Activated gamma-delta T cell treated with anti-CD3 and anti-CD28 coated beads, Interleukin-2, amount 50 U/mL, for 16 hours (primary cell): ENCODE results near the gene ZNF26.
A peak's percentile ranks its signal among the peaks of the same experiment; 100 is the strongest.
"Not testable (repeated sequence)": the region's sequence is repeated elsewhere in the genome, so short reads cannot be mapped to it uniquely, and the experiment has no call there.

Experiments used
- DNase-seq: peaks from one replicate; pipeline ENCODE4 v3.0.0-alpha.2; 2020; ENCODE audit warnings: low read depth

Gene ZNF26, protein sequence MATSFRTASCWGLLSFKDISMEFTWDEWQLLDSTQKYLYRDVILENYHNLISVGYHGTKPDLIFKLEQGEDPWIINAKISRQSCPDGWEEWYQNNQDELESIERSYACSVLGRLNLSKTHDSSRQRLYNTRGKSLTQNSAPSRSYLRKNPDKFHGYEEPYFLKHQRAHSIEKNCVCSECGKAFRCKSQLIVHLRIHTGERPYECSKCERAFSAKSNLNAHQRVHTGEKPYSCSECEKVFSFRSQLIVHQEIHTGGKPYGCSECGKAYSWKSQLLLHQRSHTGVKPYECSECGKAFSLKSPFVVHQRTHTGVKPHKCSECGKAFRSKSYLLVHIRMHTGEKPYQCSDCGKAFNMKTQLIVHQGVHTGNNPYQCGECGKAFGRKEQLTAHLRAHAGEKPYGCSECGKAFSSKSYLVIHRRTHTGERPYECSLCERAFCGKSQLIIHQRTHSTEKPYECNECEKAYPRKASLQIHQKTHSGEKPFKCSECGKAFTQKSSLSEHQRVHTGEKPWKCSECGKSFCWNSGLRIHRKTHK

DNA sequence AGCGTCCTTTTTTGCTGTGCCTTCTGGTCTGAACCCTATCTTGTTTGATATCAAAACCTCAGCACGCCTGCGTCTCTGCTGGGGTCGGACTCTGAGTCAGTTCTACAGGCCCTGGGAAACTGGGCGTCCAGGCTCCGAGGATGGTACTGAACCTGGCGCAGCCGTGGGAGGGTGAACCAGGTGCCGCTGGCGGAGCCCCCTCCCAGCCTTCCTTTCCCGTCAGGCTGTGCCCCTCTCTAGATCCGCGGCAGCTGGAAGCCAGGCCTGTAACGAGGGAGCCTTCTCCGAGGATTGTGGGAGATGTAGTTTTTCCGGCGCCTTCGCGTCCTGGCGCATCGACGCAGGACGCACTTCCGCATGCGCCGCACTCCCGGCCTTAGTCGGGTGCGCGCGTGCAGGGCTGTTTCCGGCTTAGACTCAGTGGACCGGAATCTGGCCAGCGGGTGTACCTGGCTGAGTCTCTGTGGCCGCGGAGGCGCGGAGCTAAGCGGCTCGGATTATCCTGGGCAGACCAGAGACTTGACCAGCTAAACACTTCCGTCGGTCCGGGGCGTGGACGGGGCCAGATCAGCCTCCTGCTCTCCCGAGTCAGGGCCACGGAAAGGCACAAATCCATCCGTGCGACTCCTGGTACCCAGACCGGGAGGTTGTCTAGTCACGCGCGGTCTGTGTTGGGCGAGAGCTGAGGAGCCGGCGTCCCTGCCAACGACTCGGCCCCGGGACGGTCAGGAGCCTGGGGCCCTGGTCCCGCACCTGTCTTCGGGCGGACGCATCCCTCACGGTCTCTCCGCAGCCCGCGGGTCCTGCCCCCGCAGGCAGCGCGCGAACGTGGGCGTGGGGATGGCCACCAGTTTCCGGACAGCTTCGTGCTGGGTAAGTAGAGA, at the start of gene ZNF26:
Gene ZNF26 (plus strand): TSS at position 367 of the 884 bp plus-strand sequence. CDS start 474 bp downstream, at position 841.
- peak; percentile 78 for DNase-seq

DNA sequence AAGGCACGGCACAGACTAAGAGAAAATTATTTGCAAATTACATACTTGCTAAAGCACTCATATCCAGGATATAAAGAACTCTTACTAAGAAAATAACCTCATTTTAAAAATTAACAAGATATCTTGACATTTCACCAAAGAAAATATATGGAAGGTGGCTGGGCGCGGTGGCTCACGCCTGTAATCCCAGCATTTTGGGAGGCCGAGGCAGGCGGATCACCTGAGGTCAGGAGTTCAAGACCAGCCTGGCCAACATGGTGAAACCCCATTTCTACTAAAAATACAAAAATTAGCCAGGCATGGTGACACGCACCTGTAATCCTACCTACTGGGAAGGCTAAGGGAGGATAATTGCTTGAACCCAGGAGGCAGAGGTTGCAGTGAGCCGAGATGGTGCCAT, 49.2 kb upstream of the ZNF26 start:
- DNase-seq = not testable (repeated sequence)

DNA sequence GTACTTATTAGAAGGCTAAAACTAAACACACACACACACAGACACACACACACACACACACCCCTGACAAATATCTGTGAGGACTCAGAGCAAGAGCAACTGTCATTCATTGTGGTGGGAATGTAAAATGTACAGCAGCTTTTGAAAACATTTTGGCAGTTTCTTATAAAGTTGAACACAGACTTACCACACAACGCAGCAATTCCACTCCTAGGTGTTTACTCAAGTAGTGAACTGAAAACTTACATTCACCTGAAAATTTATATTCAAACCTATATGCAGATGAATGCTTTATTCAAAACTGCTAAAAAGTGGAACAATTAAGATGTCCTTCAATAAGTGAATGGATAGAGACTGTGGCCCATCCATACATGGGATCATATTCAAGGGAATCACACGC, 48.7 kb upstream of the ZNF26 start:
- DNase-seq = no peak

DNA sequence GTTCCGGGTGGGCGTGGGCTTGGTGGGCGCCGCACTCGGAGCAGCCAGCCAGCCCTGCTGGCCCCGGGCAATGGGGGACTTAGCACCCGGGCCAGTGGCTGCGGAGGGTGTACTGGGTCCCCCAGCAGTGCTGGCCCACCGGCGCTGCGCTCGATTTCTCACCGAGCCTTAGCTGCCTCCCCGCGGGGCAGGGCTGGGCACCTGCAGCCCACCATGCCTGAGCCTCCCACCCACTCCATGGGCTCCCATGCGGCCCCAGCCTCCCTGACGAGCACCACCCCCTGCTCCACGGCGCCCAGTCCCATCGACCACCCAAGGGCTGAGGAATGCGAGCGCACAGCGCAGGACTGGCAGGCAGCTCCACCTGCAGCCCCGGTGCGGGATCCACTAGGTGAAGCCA, 47.4 kb upstream of the ZNF26 start:
- DNase-seq = not testable (repeated sequence)

DNA sequence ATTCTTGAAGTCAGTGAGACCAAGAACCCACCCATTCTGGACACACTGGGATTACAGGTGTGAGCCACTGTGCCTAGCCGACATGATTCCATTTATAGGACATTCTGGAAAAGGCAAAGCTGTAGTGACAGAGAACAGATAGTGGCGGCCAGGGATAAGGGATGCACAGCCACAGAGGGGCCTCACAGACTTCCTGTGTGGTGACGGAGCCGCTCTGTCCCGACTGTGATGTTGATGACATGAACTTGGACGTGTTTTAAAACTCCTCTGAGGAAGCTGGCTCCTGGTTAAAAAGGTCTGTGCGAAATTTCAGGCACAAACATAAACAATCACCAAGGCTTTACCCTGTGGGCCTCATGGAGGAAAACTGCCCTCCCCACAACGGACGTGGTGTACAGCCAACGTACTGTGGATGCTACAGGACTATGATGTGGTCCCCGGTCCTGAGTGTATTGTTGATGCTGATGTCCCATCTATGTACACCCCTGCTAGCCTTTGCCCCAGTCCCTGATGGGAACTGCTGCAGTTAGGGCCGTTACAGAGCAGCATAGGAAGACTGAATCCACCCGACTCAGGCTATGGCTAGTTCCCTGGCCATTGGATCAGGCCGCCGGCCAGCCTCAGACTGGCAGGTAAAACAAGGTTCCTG, 46.0 kb upstream of the ZNF26 start:
- no peak for DNase-seq

DNA sequence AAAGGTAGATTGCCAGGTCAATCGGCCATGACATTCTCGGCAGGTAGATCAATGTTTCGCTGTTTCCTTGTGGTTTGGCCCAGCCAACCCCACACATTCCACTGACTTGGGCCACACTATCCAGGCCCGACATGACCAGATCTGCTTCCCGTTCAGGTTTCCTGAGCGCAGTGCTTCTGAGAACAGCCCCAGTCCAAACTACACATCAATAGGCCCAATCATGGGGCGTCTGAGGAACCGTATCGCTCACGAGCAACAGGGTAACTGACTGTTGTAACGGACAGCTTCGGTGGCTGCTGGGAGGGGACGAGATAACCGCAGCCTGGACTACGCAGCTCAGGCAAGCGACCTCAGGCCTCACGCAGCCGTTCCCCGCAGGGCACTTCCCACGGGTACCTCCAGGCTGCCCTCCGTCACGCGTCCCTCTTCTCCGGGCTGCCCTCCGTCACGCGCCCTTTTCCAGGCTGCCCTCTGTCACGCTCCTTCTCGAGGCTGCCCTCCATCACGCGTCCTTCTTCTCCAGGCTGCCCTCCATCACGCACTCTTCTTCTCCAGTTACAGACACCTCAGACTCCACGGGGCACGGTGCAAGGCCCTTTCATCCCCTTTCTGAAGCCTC, 44.7 kb upstream of the ZNF26 start:
- DNase-seq = no peak

DNA sequence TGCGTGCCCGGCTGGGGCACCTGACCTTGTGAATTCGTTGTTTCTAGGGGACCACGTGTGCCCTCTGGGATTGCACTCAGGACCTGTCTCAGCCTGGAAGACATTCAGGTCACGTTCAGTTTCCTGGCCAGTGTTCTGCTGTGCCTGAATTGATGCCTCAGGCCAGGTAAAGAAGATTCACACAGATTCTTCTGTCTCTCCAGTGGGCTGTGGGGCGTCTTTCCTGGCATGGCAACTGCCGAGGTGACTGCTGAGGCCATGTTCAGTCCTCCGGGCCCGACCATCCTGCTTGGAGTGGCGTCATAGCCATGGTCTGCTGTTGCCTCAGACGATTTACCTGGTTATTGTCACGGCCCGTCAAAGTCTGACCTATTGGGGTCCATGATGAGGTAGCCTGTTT, 43.6 kb upstream of the ZNF26 start:
- no peak for DNase-seq

DNA sequence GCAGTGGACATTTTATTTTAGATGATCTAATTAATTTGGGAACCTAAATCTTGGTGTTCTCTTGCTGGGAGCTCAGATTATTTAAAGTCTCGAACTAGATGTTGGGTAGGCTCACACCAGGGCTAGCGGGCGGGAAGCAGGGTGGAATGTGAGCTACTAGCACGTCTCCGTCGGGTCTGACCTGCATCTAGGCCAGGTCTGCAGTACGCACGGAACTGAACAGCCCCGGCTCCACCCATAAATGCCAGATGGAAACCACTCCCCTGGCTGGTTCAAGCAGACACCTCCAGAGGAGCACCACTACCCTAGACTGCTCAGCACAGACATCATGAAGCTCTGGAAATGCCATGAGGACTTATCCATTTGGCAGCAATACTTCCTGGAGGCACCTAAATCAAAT, 40.4 kb upstream of the ZNF26 start:
- DNase-seq = no peak

DNA sequence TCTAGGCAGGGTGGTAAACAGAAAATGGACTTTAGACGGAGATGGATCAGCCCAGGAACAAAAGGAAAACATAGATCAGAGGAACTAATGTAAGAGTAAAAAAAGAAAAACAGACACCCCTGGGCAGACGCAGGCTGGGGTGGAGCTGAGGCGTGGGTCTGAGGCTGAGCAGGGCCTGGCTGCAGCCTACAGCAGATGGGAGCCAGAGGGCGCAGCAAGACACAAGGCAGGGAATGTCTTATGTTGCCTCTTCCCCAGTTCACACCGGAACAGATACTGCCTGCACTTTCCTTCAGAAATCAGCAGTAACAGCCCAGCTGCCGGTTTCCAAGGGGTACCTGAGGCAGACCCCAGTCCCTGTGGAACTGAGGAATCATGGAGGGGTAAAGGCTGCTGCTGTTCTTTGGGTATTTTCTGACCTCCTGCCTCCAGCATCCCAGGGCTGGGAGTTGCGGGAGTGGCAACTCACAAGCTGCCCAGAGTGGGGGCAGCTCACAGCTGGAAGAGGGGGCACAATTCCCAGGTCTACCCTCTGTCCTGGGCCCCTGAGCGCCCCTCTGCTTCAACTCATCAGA, 39.8 kb upstream of the ZNF26 start:
- DNase-seq = no peak

DNA sequence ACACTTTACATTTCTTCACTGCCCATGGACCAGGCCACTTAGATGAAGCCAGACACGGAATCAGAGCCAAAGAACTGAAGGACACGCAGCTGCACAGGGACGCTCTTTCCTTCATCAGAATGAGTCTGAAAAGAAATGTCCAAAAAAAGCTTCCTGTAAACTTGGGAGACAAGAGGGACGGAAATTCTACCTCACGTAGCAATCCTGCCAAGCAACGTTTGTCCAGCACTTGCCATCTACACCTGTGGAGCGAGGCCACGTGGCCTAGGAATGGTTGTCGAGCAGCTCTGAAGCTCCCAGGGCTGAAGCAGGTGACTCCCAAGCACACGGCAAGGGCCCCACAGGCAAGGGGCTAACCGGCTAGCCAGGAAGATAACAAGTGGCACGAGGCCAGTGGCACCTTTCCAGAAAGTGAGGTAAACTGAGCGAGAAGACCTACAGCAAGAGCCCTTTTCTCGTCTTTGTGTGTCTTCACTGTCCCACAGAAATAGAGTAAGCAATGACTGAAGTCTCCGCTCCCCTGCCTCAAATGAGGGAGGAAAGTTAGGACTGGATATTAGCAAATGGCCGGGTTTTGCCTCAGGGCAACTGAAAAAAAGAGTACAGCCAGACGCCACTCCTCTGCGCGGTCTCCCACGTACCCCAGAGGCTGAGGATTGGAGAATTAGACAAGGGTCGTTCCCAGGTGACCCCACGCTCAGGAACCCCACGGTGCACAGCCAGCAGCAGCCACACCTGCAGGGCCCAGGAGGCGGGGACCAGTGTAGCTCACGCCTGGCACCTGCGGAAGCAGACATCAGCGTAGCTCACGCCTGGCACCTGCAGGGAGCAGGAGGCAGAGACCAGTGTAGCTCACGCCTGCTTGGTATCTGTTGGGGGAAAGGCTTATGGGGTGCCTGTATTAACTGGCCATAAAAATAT, 37.8 kb upstream of the ZNF26 start:
- DNase-seq = no peak

DNA sequence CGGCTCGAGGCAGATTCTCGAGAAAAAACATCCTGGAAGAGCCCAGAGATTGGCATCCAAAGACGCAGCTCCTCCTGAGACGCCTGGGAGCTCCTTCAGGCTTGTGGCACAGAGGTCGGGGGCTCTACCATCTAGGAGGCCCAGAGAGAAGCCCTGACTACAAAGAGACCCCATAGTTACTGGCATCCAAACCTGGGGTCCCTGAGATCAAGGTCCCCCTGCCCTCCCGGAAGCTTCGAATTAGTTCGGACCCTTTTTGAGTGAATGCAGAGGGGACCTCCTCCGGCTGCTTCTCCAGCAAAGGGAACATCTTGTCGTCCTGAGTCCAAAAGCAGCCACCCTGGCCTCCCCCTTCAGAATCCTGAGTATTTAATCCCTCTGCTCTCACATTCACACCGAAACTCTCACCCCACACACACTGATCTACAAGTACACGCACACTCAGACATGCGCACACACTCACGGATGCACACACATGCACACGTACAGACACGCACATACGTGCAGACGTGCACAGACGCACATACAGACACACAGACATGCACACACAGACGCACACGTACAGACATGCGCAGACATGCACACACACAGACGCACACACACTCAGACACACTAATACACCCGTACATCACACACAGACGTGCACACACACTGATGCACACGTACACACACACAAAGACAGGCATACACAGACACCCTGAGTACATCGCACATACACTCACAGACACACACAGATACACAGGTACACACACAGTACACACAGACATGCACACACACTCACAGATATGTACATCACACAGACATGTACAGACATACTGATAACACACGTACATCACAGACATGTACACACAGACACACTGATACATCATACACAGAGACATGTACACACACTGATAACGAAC, 36.0 kb upstream of the ZNF26 start:
- DNase-seq = no peak

DNA sequence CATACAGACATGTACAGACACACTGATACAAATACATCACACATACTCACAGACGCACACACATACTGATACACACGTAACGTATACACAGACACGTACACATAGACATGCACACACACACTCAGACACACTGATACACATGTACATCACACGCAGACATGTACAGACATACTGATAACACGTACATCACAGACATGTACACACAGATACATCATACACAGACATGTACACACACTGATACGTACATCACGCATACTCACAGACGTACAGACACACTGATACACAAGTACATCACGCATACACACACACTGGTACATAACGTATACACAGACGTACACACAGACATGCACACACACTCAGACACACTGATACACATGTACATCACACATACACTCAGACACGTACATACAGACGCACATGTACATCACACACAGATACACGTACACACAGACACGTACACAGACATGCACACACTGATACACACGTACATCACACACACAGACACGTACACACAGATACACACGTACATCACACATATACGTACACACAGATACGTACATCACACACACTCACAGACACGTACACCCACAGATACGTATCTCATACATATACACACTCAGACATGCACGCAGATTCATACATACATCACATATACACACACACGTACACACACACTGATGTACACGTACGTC, 35.2 kb upstream of the ZNF26 start:
- no peak for DNase-seq

DNA sequence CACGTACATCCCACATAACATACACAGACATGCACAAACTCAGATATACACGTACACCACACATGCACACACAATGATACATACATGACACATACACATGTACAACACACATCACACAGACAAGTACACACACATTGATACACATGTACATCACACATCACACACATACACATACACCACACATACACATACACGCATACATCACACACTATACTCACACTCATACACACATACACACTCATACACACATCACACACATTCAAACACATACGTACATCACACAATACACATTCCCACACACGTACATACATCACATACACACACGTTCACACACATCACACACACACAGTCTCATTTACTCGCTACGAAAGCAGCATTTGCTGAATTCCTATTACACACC, 34.5 kb upstream of the ZNF26 start:
- no peak for DNase-seq

DNA sequence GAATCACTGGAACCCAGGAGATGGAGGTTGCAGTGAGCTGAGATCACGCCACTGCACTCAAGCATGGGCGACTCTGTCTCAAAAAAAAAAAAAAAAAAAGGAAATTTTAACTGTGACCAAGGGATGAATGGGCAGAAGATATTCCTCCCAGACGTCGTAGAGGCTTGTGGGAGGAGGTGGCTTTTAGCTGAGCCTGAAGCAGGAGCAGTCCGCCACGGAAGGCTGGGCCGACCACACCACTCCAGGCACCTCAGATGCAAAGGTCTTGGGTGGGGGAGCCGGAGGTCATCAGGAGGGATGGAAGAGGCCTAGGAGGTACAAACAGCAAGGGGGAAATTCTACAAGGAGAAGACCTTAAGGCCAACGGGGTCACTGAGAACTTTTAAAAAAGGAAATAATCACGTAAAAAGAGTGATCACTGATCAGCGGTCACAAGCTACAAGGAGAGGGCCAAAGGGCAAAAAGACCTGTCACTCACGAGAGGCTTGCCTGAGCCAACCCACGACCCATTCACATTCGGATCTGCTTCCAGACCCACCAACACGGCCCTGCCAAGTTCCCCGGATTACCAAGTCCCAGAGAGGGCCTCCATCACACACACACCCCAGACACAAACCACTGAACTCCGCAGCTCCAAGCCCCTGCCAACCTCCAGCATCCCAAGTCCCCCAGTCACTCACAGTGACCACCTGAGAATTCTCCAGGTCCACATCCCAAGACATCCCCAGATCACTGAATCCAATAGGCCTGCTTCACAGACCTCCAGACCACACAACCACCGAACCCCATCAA, 33.6 kb upstream of the ZNF26 start:
- DNase-seq = no peak

DNA sequence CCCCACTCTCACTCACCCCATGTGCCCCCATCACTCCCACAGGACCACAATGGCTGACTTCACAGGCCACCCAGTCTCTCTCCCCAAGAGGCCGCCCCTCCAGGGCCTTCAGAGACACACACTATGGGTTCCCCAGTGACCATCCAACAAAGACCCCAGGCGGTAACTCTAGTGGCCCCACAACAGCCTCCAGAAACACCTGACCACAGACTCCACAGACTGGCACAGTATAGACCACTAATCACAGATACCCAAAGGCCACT, 33.1 kb upstream of the ZNF26 start:
- DNase-seq = no peak

DNA sequence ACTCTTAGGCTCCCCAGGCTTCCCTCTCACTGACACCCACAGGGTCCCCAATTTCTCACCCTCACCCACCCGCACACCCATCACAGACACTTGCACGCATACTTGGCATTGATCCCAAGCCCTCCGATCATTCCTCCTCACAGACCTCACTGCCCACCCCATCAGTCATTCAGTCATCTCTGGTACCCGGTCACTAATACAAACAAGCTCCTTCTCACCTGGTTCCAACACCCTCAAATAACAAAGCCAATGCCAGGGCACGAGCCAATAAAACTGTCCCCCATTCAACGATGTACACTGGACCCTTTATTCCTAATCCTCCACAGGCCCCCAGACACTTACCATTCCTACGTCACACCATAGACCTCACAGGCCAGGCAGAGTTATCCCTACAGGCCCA, 32.4 kb upstream of the ZNF26 start:
- DNase-seq = no peak

DNA sequence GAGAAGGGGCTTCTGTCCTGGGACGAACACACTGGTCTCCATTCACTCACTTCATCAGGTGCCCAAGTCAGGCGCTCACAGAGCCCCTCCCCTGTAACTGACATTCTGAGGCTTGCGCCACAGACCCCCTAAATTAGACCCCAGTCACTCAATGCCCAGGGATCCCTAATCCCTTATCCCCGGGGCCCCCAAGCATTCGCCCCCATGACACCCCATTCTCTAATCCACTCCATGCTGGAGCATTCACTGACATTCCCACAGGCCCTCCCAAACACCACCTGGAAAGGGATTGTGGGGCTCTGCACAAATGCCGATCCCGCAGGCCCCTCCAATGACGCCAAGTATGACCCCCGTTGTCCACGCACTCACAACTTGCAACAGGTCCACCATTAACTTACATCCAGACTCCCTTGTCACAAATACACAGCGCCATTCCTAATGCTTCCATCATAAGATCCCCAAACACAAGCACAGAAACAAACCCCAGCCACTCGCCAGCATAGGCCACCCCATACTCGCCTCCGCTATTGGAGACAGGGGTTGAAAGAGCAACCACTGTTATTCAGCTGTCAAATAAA, 31.6 kb upstream of the ZNF26 start:
- no peak for DNase-seq
